Prostate gland (tissue), 2 donors: ENCODE results near the gene PIEZO2.

Experiments
- POLR2A ChIP-seq: fragments of 450-650 bp; IDR thresholded peaks from one replicate; pipeline ENCODE4 v1.6.1; 2016; ENCODE audit warnings: antibody characterized with exemption, mild to moderate bottlenecking
- POLR2AphosphoS5 ChIP-seq: sonication (generic); formaldehyde crosslinking; IDR thresholded peaks from one replicate; pipeline ENCODE4 v1.6.1; 2017; ENCODE audit warnings: antibody characterized with exemption
- TF ChIP-seq, protein P1 (sequence below), 4 experiments: fragments of 200-600 bp in 2 of 4; fragments of 450-650 bp in 2 of 4; sonication (generic) in 2 of 4; IDR thresholded peaks; 1 replicate in 3 of 4; 2 replicates in 1 of 4; pipeline ENCODE4 v1.5.1; 2016 to 2019; ENCODE audit warnings: antibody characterized with exemption in 4 of 4, mild to moderate bottlenecking in 2 of 4, moderate library complexity in 2 of 4

- TF ChIP-seq, protein P1, sequence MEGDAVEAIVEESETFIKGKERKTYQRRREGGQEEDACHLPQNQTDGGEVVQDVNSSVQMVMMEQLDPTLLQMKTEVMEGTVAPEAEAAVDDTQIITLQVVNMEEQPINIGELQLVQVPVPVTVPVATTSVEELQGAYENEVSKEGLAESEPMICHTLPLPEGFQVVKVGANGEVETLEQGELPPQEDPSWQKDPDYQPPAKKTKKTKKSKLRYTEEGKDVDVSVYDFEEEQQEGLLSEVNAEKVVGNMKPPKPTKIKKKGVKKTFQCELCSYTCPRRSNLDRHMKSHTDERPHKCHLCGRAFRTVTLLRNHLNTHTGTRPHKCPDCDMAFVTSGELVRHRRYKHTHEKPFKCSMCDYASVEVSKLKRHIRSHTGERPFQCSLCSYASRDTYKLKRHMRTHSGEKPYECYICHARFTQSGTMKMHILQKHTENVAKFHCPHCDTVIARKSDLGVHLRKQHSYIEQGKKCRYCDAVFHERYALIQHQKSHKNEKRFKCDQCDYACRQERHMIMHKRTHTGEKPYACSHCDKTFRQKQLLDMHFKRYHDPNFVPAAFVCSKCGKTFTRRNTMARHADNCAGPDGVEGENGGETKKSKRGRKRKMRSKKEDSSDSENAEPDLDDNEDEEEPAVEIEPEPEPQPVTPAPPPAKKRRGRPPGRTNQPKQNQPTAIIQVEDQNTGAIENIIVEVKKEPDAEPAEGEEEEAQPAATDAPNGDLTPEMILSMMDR (IDR thresholded peaks at IDR 0.05) = no peak
- TF ChIP-seq POLR2A (no peak), POLR2AphosphoS5 (no peak)
Measured at GRCh38 chr18:10895976-10896375, 253.4 kb downstream of the PIEZO2 start.
